Panc1 (cell line): ENCODE data around the gene ENTPD1.

Source experiments
- CTCF ChIP-seq: fragments of 450-650 bp; IDR thresholded peaks from 2 replicates; pipeline ENCODE4 v1.5.1; 2017; ENCODE audit warnings: mild to moderate bottlenecking
- POLR2AphosphoS5 ChIP-seq: IDR thresholded peaks from 2 replicates; pipeline ENCODE4 v1.6.1; 2012; ENCODE audit warnings: mild to moderate bottlenecking, low read depth, low read length, moderate library complexity

GRCh38 chr10:95728526-95728925 lies 27.4 kb upstream of the ENTPD1 start:
- peak; percentile 30; the same call in 1 of the 2 replicates for TF ChIP-seq CTCF
- TF ChIP-seq POLR2AphosphoS5 = no peak
